ENCODE measurements around the gene PIP4K2C. TPM values are rescaled to one million over a fixed set of nuclear protein-coding genes. Genes with fewer than 3 reads are reported as not detected.
"Not testable (repeated sequence)": the region's sequence is repeated elsewhere in the genome, so short reads cannot be mapped to it uniquely, and the experiment has no call there.

PIP4K2C gene
- total RNA-seq, 2 donors from 2014 or later: 33.4 to 39.9 TPM

- TF ChIP-seq, protein P1, sequence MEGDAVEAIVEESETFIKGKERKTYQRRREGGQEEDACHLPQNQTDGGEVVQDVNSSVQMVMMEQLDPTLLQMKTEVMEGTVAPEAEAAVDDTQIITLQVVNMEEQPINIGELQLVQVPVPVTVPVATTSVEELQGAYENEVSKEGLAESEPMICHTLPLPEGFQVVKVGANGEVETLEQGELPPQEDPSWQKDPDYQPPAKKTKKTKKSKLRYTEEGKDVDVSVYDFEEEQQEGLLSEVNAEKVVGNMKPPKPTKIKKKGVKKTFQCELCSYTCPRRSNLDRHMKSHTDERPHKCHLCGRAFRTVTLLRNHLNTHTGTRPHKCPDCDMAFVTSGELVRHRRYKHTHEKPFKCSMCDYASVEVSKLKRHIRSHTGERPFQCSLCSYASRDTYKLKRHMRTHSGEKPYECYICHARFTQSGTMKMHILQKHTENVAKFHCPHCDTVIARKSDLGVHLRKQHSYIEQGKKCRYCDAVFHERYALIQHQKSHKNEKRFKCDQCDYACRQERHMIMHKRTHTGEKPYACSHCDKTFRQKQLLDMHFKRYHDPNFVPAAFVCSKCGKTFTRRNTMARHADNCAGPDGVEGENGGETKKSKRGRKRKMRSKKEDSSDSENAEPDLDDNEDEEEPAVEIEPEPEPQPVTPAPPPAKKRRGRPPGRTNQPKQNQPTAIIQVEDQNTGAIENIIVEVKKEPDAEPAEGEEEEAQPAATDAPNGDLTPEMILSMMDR (IDR thresholded peaks at IDR 0.05): no peak
- ATAC-seq (ENCODE audit: insufficient number of reproducible peaks, low FRiP score, low read depth): no peak
These were observed 30.5 kb upstream of the PIP4K2C start for GRCh38 chr12:57560516-57560915.

GRCh38 chr12:57561117-57561516 lies 29.9 kb upstream of the PIP4K2C start:
- not testable (repeated sequence) for H3K36me3 ChIP-seq; ATAC-seq (ENCODE audit: insufficient number of reproducible peaks, low FRiP score, low read depth); H3K4me1 ChIP-seq (ENCODE audit: control insufficient read depth in 1 of 2, low read depth in 2 of 2); H3K27me3 ChIP-seq (replicated peaks; ENCODE audit: insufficient read depth); H3K27ac ChIP-seq; H3K4me3 ChIP-seq; H3K9me3 ChIP-seq; DNase-seq (ENCODE audit: low spot score)

More at GRCh38 chr12:57560516-57560915, 30.5 kb upstream of the PIP4K2C start:
- Histone ChIP-seq H3K27me3 (replicated peaks; ENCODE audit: insufficient read depth) (no peaks in the 10 kb centered on the region), H3K4me1 (ENCODE audit: control insufficient read depth in 1 of 2, low read depth in 2 of 2) (no peaks in the 10 kb centered on the region), H3K36me3 (no peaks in the 10 kb centered on the region), H3K9me3 (no peaks in the 10 kb centered on the region), H3K4me3 (no peak overlapping the region), H3K27ac (no peak overlapping the region)
- no peak for DNase-seq (ENCODE audit: low spot score)

- no peaks in the 10 kb centered on the region for H3K4me1 ChIP-seq (ENCODE audit: control insufficient read depth in 1 of 2, low read depth in 2 of 2)
- H3K4me3 ChIP-seq: no peak overlapping the region
- DNase-seq (ENCODE audit: low spot score): no peak
- H3K27me3 ChIP-seq (replicated peaks; ENCODE audit: insufficient read depth): no peaks in the 10 kb centered on the region
- no peaks in the 10 kb centered on the region for H3K9me3 ChIP-seq
- ATAC-seq (ENCODE audit: insufficient number of reproducible peaks, low FRiP score, low read depth): no peak
- no peak overlapping the region for H3K27ac ChIP-seq
- H3K36me3 ChIP-seq: no peaks in the 10 kb centered on the region
- TF ChIP-seq, protein P1 (IDR thresholded peaks at IDR 0.05): no peak
These were observed 27.6 kb upstream of the PIP4K2C start for GRCh38 chr12:57563358-57563757.

GRCh38 chr12:57564178-57564740 lies 26.7 kb upstream of the PIP4K2C start:
- Histone ChIP-seq H3K9me3 (no peaks in the 10 kb centered on the region), H3K4me1 (ENCODE audit: control insufficient read depth in 1 of 2, low read depth in 2 of 2) (no peaks in the 10 kb centered on the region), H3K36me3 (no peaks in the 10 kb centered on the region), H3K4me3 (no peak overlapping the region), H3K27me3 (replicated peaks; ENCODE audit: insufficient read depth) (no peaks in the 10 kb centered on the region), H3K27ac (no peak overlapping the region)
- TF ChIP-seq, protein P1 (IDR thresholded peaks at IDR 0.05): no peak
- ATAC-seq (ENCODE audit: insufficient number of reproducible peaks, low FRiP score, low read depth) (no peak), DNase-seq (ENCODE audit: low spot score) (no peak)

- ATAC-seq (ENCODE audit: insufficient number of reproducible peaks, low FRiP score, low read depth): no peak
- Histone ChIP-seq H3K4me3 (no peak overlapping the region), H3K4me1 (ENCODE audit: control insufficient read depth in 1 of 2, low read depth in 2 of 2) (no peaks in the 10 kb centered on the region), H3K36me3 (no peaks in the 10 kb centered on the region), H3K27me3 (replicated peaks; ENCODE audit: insufficient read depth) (no peaks in the 10 kb centered on the region), H3K27ac (no peak overlapping the region), H3K9me3 (no peaks in the 10 kb centered on the region)
- no peak for DNase-seq (ENCODE audit: low spot score)
- TF ChIP-seq, protein P1 (IDR thresholded peaks at IDR 0.05): no peak
These were observed 22.2 kb upstream of the PIP4K2C start for GRCh38 chr12:57568838-57569237.

- Histone ChIP-seq H3K27ac (no peak overlapping the region), H3K4me3 (no peak overlapping the region), H3K27me3 (replicated peaks; ENCODE audit: insufficient read depth) (no peaks in the 10 kb centered on the region), H3K4me1 (ENCODE audit: control insufficient read depth in 1 of 2, low read depth in 2 of 2) (no peaks in the 10 kb centered on the region), H3K9me3 (no peaks in the 10 kb centered on the region), H3K36me3 (no peaks in the 10 kb centered on the region)
- ATAC-seq (ENCODE audit: insufficient number of reproducible peaks, low FRiP score, low read depth) (no peak), DNase-seq (ENCODE audit: low spot score) (no peak)
- TF ChIP-seq, protein P1 (IDR thresholded peaks at IDR 0.05): no peak
These were observed 21.1 kb upstream of the PIP4K2C start for GRCh38 chr12:57569858-57570257.

DNA sequence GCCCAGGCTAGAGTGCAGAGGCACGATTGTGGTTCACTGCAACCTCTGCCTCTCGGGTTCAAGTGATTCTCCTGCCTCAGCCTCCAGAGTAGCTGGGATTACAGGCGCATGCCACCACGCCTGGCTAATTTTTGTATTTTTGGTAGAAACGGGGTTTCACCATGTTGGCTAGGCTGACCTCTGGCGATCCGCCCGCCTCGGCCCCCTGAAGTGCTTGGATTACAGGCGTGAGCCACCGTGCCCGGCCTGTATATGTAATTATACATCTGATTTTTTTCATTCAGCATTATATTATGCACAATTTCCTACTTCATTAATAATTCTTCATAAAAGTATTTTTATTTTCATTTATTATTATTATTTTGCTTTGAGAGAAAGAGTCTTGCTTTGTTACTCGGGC lies 20.6 kb upstream of the PIP4K2C start:
- H3K9me3 ChIP-seq; H3K36me3 ChIP-seq; H3K27ac ChIP-seq; ATAC-seq (ENCODE audit: insufficient number of reproducible peaks, low FRiP score, low read depth); H3K4me3 ChIP-seq; DNase-seq (ENCODE audit: low spot score); H3K27me3 ChIP-seq (replicated peaks; ENCODE audit: insufficient read depth); H3K4me1 ChIP-seq (ENCODE audit: control insufficient read depth in 1 of 2, low read depth in 2 of 2): not testable (repeated sequence)
